ENCODE measurements around the gene MRTFA. TPM values are rescaled to one million over a fixed set of nuclear protein-coding genes. Genes with fewer than 3 reads are reported as not detected.
"Not testable (repeated sequence)": the region's sequence is repeated elsewhere in the genome, so short reads cannot be mapped to it uniquely, and the experiment has no call there.

MRTFA gene
- total RNA-seq, 1 donor from 2014 or later: 26.7 TPM

- ATAC-seq; intact Hi-C loops (cut with DNase I); DNase-seq (ENCODE audit: missing footprints): not testable (repeated sequence)
Observed at GRCh38 chr22:40378448-40378847, 258.1 kb downstream of the MRTFA start.

- intact Hi-C loops (cut with DNase I): no loop called here
- DNase-seq (ENCODE audit: missing footprints) (no peak), ATAC-seq (no peak)
Observed at GRCh38 chr22:40377931-40378330, 258.6 kb downstream of the MRTFA start.

GRCh38 chr22:40376149-40376548 is 260.4 kb downstream of the MRTFA start:
- DNase-seq (ENCODE audit: missing footprints) (no peak), ATAC-seq (no peak)
- intact Hi-C loops (cut with DNase I): no loop called here

GRCh38 chr22:40374567-40374966 is 262.0 kb downstream of the MRTFA start:
- intact Hi-C loops (cut with DNase I): no loop called here

GRCh38 chr22:40368836-40369235 is 267.7 kb downstream of the MRTFA start:
- ATAC-seq (no peak), DNase-seq (ENCODE audit: missing footprints) (no peak)
- intact Hi-C loops (cut with DNase I): no loop called here

More at GRCh38 chr22:40374567-40374966, 262.0 kb downstream of the MRTFA start:
- no peak for DNase-seq (ENCODE audit: missing footprints)
- ATAC-seq: no peak

GRCh38 chr22:40368016-40368415 is 268.5 kb downstream of the MRTFA start:
- intact Hi-C loops (cut with DNase I): no loop called here
- ATAC-seq: no peak
- no peak for DNase-seq (ENCODE audit: missing footprints)

GRCh38 chr22:40367342-40367741 is 269.2 kb downstream of the MRTFA start:
- intact Hi-C loops (cut with DNase I): no loop called here
- ATAC-seq (no peak), DNase-seq (ENCODE audit: missing footprints) (no peak)

GRCh38 chr22:40366068-40366467 is 270.5 kb downstream of the MRTFA start:
- DNase-seq (ENCODE audit: missing footprints) (no peak), ATAC-seq (no peak)
- intact Hi-C loops (cut with DNase I): no loop called here

- intact Hi-C loops (cut with DNase I): no loop called here
- no peak for ATAC-seq
Observed at GRCh38 chr22:40364431-40364830, 272.1 kb downstream of the MRTFA start.

GRCh38 chr22:40363059-40363458 is 273.5 kb downstream of the MRTFA start:
- DNase-seq (ENCODE audit: missing footprints) (no peak), ATAC-seq (no peak)
- intact Hi-C loops (cut with DNase I): no loop called here

More at GRCh38 chr22:40364431-40364830, 272.1 kb downstream of the MRTFA start:
- no peak for DNase-seq (ENCODE audit: missing footprints)

GRCh38 chr22:40361100-40361499 is 275.4 kb downstream of the MRTFA start:
- ATAC-seq (no peak), DNase-seq (ENCODE audit: missing footprints) (no peak)
- intact Hi-C loops (cut with DNase I): no loop called here

Other genes starting within 250 kb of the MRTFA start
- 1.2 TPM for gene MCHR1, start 42.8 kb upstream of the MRTFA start, total RNA-seq
- 3.1 TPM for gene SLC25A17, start 182.6 kb upstream of the MRTFA start, total RNA-seq
- 197 TPM for gene ST13, start 219.9 kb upstream of the MRTFA start, total RNA-seq
- 23.7 TPM for gene XPNPEP3, start 220.4 kb upstream of the MRTFA start, total RNA-seq
- gene DNAJB7, start 225.4 kb upstream of the MRTFA start, total RNA-seq: not detected